H1 (cell line): ENCODE data around the gene ASZ1. TPM values are rescaled to one million over a fixed set of nuclear protein-coding genes. Genes with fewer than 3 reads are reported as not detected.
A peak's percentile ranks its signal among the peaks of the same experiment; 100 is the strongest.

ENCODE experiments used
- CTCF ChIA-PET: fragments of 300-600 bp; sonication (Branson Sonifier 250); formaldehyde crosslinking; loops from one replicate; lab custom pipeline; 2021; ENCODE audit not compliant: partially characterized antibody; lab: Charles Lee
- POLR2A ChIA-PET: fragments of 300-600 bp; sonication (Branson Sonifier 250); formaldehyde crosslinking; loops from one replicate; lab custom pipeline; 2021; ENCODE audit warnings: inconsistent platforms; ENCODE audit not compliant: partially characterized antibody; lab: Charles Lee
- DNase-seq, 2 experiments: peaks; one replicate each; pipeline versions ENCODE4 v3.0.0 to v3.0.0-alpha.2; 2010 to 2022; ENCODE audit warnings: low spot score in 2 of 2, low read depth in 1 of 2, mixed read lengths in 1 of 2
- FAIRE-seq: peaks from 2 replicates; lab custom pipeline; 2011; peaks lifted over from hg19 to GRCh38; lab: Jason Lieb, UNC
- H2AFZ ChIP-seq: 2 replicates; pipeline ENCODE4 v1.8.1; 2012; ENCODE audit warnings: low read length, inconsistent platforms
- H2AK5ac ChIP-seq: 2 replicates; pipeline ENCODE4 v1.6.1; 2013; ENCODE audit warnings: low read depth, low read length
- H2BK120ac ChIP-seq: replicated peaks from 2 replicates; pipeline ENCODE3; 2013; ENCODE audit warnings: low read depth, low read length, inconsistent platforms
- H2BK12ac ChIP-seq: 2 replicates; pipeline ENCODE4 v1.6.1; 2013; ENCODE audit warnings: low read depth, low read length
- H2BK15ac ChIP-seq: 2 replicates; pipeline ENCODE4 v1.6.1; 2013; ENCODE audit warnings: low read length
- H2BK20ac ChIP-seq: 2 replicates; pipeline ENCODE4 v1.6.1; 2013; ENCODE audit warnings: low read length
- H2BK5ac ChIP-seq: 2 replicates; pipeline ENCODE4 v1.6.1; 2013; ENCODE audit warnings: low read depth, low read length
- H3K14ac ChIP-seq: 2 replicates; pipeline ENCODE4 v1.6.1; 2013; ENCODE audit warnings: inconsistent platforms; ENCODE audit not compliant: insufficient read length
- H3K18ac ChIP-seq: 2 replicates; pipeline ENCODE4 v1.6.1; 2013; ENCODE audit warnings: low read length; ENCODE audit errors: extremely low read depth
- H3K23ac ChIP-seq: 2 replicates; pipeline ENCODE4 v1.6.1; 2013; ENCODE audit warnings: inconsistent platforms; ENCODE audit not compliant: insufficient read length
- H3K23me2 ChIP-seq: 2 replicates; pipeline ENCODE4 v1.6.1; 2013; ENCODE audit warnings: low read depth, low read length
- H3K27ac ChIP-seq: 2 replicates; pipeline ENCODE4 v1.6.1; 2011; ENCODE audit warnings: low read depth, low read length, inconsistent platforms
- H3K27me3 ChIP-seq, 4 experiments: replicated peaks in 1 of 4; 1 replicate in 1 of 4; 2 replicates in 3 of 4; pipeline versions ENCODE4 v1.6.1 to v1.8.1; 2011 to 2013; ENCODE audit warnings: low read length in 3 of 4, mild to moderate bottlenecking in 3 of 4, inconsistent platforms in 2 of 4, mixed read lengths in 2 of 4, moderate library complexity in 1 of 4; ENCODE audit not compliant: control insufficient read depth in 3 of 4, insufficient read depth in 3 of 4; ENCODE audit errors: extremely low read depth in 1 of 4
- H3K36me3 ChIP-seq, 4 experiments: 2 replicates each; pipeline versions ENCODE4 v1.6.1 to v1.8.1; 2011 to 2013; ENCODE audit warnings: mild to moderate bottlenecking in 4 of 4, low read length in 3 of 4, moderate library complexity in 2 of 4, control low read depth in 1 of 4, inconsistent platforms in 1 of 4; ENCODE audit not compliant: insufficient read depth in 4 of 4, control insufficient read depth in 2 of 4
- H3K4ac ChIP-seq: replicated peaks from 2 replicates; pipeline ENCODE3; 2013; ENCODE audit warnings: low read length, low read depth, mixed read lengths, inconsistent platforms; ENCODE audit not compliant: insufficient read length
- H3K4me1 ChIP-seq, 4 experiments: replicated peaks in 1 of 4; 1 replicate in 1 of 4; 2 replicates in 3 of 4; pipeline versions ENCODE4 v1.6.1 to v1.8.1; 2011 to 2013; ENCODE audit warnings: low read length in 3 of 4, inconsistent platforms in 2 of 4, mixed read lengths in 1 of 4; ENCODE audit not compliant: insufficient read depth in 4 of 4, control insufficient read depth in 3 of 4
- H3K4me2 ChIP-seq, 2 experiments: 2 replicates each; pipeline versions ENCODE4 v1.6.1 to v1.8.1; 2011 to 2013; ENCODE audit warnings: low read depth in 2 of 2, low read length in 2 of 2, control low read depth in 1 of 2, inconsistent platforms in 1 of 2, mild to moderate bottlenecking in 1 of 2; ENCODE audit not compliant: insufficient read depth in 1 of 2
- H3K4me3 ChIP-seq, 4 experiments: fragments of 200-600, 300-600 bp in 1 of 4; sonication (generic), shearing (Covaris generic), sonication (Bioruptor Twin) in 1 of 4; 2 replicates each; pipeline versions ENCODE4 v1.5.1 to v1.8.1; 2011 to 2016; ENCODE audit warnings: low read length in 4 of 4, low read depth in 3 of 4, control low read depth in 2 of 4, inconsistent platforms in 2 of 4, mild to moderate bottlenecking in 2 of 4, mixed read lengths in 1 of 4, moderate library complexity in 1 of 4; ENCODE audit not compliant: insufficient read depth in 2 of 4; ENCODE audit errors: extremely low read depth in 1 of 4
- H3K56ac ChIP-seq: replicated peaks from 2 replicates; pipeline ENCODE3; 2013; ENCODE audit warnings: low read depth, mild to moderate bottlenecking, mixed read lengths, low read length, inconsistent platforms; ENCODE audit not compliant: insufficient read length
- H3K79me1 ChIP-seq: 2 replicates; pipeline ENCODE4 v1.6.1; 2013; ENCODE audit warnings: low read depth, low read length, control low read depth
- H3K79me2 ChIP-seq, 2 experiments: 2 replicates each; pipeline versions ENCODE4 v1.6.1 to v1.8.1; 2012 to 2013; ENCODE audit warnings: low read length in 2 of 2, mild to moderate bottlenecking in 2 of 2, inconsistent platforms in 1 of 2; ENCODE audit not compliant: insufficient read depth in 2 of 2, control insufficient read depth in 1 of 2
- H3K9ac ChIP-seq, 4 experiments: replicated peaks in 1 of 4; 1 replicate in 1 of 4; 2 replicates in 3 of 4; pipeline versions ENCODE4 v1.6.1 to v1.8.1; 2011 to 2013; ENCODE audit warnings: low read depth in 3 of 4, low read length in 3 of 4, control low read depth in 2 of 4, mild to moderate bottlenecking in 2 of 4, moderate library complexity in 2 of 4, inconsistent platforms in 1 of 4; ENCODE audit errors: extremely low read depth in 1 of 4
- H3K9me3 ChIP-seq, 2 experiments: 2 replicates each; pipeline versions ENCODE4 v1.6.1 to v1.8.1; 2012 to 2013; ENCODE audit warnings: mild to moderate bottlenecking in 2 of 2, moderate library complexity in 2 of 2, control low read depth in 1 of 2, inconsistent platforms in 1 of 2, low read depth in 1 of 2, low read length in 1 of 2, mixed read lengths in 1 of 2; ENCODE audit not compliant: insufficient read depth in 2 of 2
- H4K20me1 ChIP-seq, 2 experiments: replicated peaks in 1 of 2; 2 replicates each; pipeline versions ENCODE3 to v1.8.1; 2011 to 2013; ENCODE audit warnings: inconsistent platforms in 2 of 2, low read length in 2 of 2, mild to moderate bottlenecking in 1 of 2; ENCODE audit not compliant: insufficient read depth in 2 of 2, control insufficient read depth in 1 of 2
- H4K5ac ChIP-seq: 2 replicates; pipeline ENCODE4 v1.6.1; 2013; ENCODE audit warnings: low read length, low read depth, mixed read lengths, inconsistent platforms; ENCODE audit not compliant: insufficient read length
- H4K8ac ChIP-seq: 2 replicates; pipeline ENCODE4 v1.8.0; 2013; ENCODE audit warnings: mild to moderate bottlenecking, moderate library complexity, low read length, inconsistent platforms; ENCODE audit not compliant: insufficient read depth; ENCODE audit errors: extremely low read depth
- H4K91ac ChIP-seq: replicated peaks from 2 replicates; pipeline ENCODE3; 2013; ENCODE audit warnings: low read length, mixed read lengths, inconsistent platforms; ENCODE audit not compliant: insufficient read length
- GTF2F1 ChIP-seq: IDR thresholded peaks from 2 replicates; pipeline ENCODE4 v1.6.1; 2012; ENCODE audit warnings: low read depth, low read length, improper control_type of control experiment, borderline replicate concordance
- JUN ChIP-seq: IDR thresholded peaks from 2 replicates; pipeline ENCODE4 v1.6.1; 2011; ENCODE audit warnings: low read depth, mild to moderate bottlenecking, improper control_type of control experiment, low read length
- POLR2AphosphoS5 ChIP-seq: IDR thresholded peaks from 2 replicates; pipeline ENCODE4 v1.6.1; 2011; ENCODE audit warnings: low read depth, low read length
- TBP ChIP-seq: IDR thresholded peaks from 2 replicates; pipeline ENCODE4 v1.6.1; 2011; ENCODE audit warnings: low read depth, low read length, improper control_type of control experiment
- TCF12 ChIP-seq: IDR thresholded peaks from 2 replicates; pipeline ENCODE4 v1.6.1; 2011; ENCODE audit warnings: low read depth, mild to moderate bottlenecking, low read length
- ZNF274 ChIP-seq: IDR thresholded peaks from 2 replicates; pipeline ENCODE4 v1.7.0; 2012; ENCODE audit warnings: low read length, borderline replicate concordance; ENCODE audit errors: extremely low read depth
- WGBS, 2 experiments: shearing (Covaris generic) in 1 of 2; methylation state at CpG; one replicate each; pipeline versions ENCODE4 v1.1.6 to v1.1.7; 2013 to 2015; ENCODE audit warnings: low lambda C conversion rate in 2 of 2, mixed read lengths in 2 of 2, inconsistent platforms in 1 of 2, low coverage in 1 of 2, missing lambda C conversion rate in 1 of 2; ENCODE audit not compliant: insufficient replicate concordance in 2 of 2, insufficient coverage in 1 of 2, insufficient read length in 1 of 2; ENCODE audit errors: extremely low coverage in 1 of 2, missing lambda C conversion rate in 1 of 2; 5-methylcytosine and 5-hydroxymethylcytosine counted together
- polyA plus RNA-seq, 7 experiments: library from polyadenylated mRNA; depleted of rRNA in 3 of 7; stranded (reverse) in 5 of 7; unstranded in 2 of 7; fragments of >200 nt in 5 of 7; fragments of 200-250 nt in 2 of 7; gene quantifications; 1 replicate in 5 of 7; 2 replicates in 1 of 7; 4 replicates in 1 of 7; pipeline versions ENCODE4 v1.2.1 to v1.2.3, GENCODE V29; 2011 to 2013; ENCODE audit warnings: missing spikeins in 2 of 7, mixed read lengths in 2 of 7
- total RNA-seq: library from RNA; stranded (reverse); fragmentation: NEBNext Ultra II Directional; extraction: Animal tissue kit (Norgen Biotek cat#: 25700); gene quantifications from 2 replicates; pipeline ENCODE4 v1.2.1, GENCODE V29; 2021

Gene ASZ1
- total and polyA plus RNA-seq, 2 of the 8 experiments (the other 6 are each of a cell fraction or from before 2014, with no cell fraction given), result not detected

GRCh38 chr7:117402109-117402508, 25.2 kb downstream of the ASZ1 start:
- Histone ChIP-seq H3K4me3 (no peak overlapping the region), H2BK15ac (no peak overlapping the region), H2BK20ac (no peak overlapping the region), H3K9me3 (no peaks in the 10 kb centered on the region), H4K5ac (no peak overlapping the region), H4K8ac (no peak overlapping the region), H3K27me3 (no peaks in the 10 kb centered on the region), H3K4ac (no peak overlapping the region), H2BK12ac (no peak overlapping the region), H2BK120ac (no peak overlapping the region), H3K27ac (no peak overlapping the region), H2BK5ac (no peak overlapping the region), H3K79me2 (no peaks in the 10 kb centered on the region), H2AK5ac (no peak overlapping the region), H3K4me2 (no peak overlapping the region), H3K36me3 (no peaks in the 10 kb centered on the region), H4K20me1 (no peaks in the 10 kb centered on the region), H4K91ac (no peak overlapping the region), H3K9ac (no peak overlapping the region), H3K4me1 (no peaks in the 10 kb centered on the region), H3K56ac (no peak overlapping the region), H3K18ac (no peak overlapping the region), H3K23ac (no peak overlapping the region), H3K14ac (no peak overlapping the region), H2AFZ (no peak overlapping the region), H3K23me2 (no peaks in the 10 kb centered on the region), H3K79me1 (no peaks in the 10 kb centered on the region)
- no peak for FAIRE-seq
- ChIA-PET CTCF (interaction anchor here (0.6 to 2.7 kb wide), 8 partner anchors 71 to 321 kb away, joined by 3 to 8 read pairs (median 3); partner anchors contain the start of gene CFTR), POLR2A (no interaction called here)
- DNase-seq, result peak in 1 of 2 experiments; percentile 3
- TF ChIP-seq TBP (no peak), GTF2F1 (no peak), POLR2AphosphoS5 (no peak), TCF12 (no peak), JUN (no peak), ZNF274 (no peak)
- 97% methylated on average over 2 of the region's 2 CpGs; no CpG with 5 or more reads in 1 of the 2 experiments for WGBS, 2 experiments
